EL (cell line): ENCODE measurements around the gene ASL.
"Not testable (repeated sequence)": the region's sequence is repeated elsewhere in the genome, so short reads cannot be mapped to it uniquely, and the experiment has no call there.

Experiments
- DNase-seq: peaks from one replicate; pipeline ENCODE4 v3.0.0-alpha.2; 2016

ASL gene

DNA sequence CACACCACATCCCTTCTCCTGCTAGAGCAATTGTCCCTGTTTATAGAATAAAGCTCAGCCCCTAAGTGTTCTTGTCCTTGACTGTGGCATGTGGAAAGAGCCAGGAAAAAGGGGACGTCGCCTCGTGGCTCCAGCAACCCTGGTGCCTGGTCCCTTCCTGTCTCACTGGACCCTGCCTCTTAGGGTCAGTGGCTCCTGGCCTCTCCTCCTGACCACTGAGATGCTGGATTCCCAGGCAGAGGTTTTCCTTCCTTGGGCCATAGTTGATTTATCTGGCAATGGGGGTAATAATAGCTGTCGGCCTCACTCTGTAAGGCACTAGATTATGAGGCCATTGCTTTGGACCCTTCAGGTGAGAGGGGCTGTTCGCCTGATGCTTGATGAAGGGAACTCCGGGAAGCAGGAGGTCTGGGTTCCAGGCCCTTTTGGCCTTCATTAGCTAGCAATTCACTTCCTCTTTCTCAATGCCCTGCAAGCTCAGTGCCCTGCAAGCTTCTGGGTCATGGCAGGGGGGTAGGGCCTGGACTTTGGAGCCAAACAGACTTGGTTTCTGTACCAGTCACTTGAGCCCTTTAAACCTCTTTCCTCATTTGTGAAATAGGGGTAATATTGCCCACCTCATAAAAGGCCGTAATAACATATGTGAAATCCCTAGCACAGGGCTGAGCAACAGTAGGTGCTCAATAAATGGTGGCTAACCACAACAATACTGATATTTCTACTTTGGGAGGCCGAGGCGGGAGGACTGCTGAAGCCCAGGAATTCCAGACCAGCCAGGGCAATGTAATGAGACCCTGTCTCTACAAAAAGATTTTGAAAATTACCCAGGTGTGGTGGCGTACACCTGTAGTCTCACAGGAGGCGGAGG is 1.1 kb downstream of the ASL start:
- DNase-seq: no peak

DNA sequence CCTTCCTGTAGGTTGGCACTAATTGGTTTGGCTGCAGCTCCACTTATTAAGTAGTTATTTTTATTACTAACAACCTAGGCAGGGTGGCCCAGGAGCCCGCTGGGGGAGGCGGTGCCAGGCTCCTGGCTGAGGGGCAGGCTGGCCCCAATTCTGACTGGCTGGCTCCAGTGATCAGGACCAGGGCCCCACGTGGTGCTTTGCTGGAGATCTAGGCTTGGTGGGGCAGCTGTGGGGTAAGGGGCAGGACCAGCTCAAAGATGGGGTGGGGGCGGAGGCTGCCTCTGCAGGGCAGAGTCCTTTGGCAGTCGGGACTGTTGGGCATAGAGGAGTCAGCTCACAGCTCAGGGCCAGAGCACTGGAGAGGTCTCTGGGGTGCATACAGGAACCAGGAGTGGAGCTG is 2.4 kb downstream of the ASL start:
- no peak for DNase-seq

DNA sequence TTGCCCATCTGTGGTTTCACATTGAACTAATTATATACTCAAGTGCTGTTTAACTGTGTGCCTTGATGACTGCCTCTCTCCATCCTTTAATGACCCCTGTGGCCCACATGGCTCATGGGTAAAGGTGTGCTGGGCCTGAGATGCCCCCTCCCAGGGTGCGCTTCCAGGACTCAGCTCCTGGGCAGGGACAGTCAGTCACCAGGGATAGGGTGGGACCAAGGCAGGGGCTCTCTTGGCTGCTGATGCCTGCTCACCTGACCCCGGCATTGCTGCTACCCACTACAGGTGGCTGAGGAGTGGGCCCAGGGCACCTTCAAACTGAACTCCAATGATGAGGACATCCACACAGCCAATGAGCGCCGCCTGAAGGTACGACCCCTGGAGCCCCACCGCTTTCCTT is 6.5 kb downstream of the ASL start:
- DNase-seq: no peak

DNA sequence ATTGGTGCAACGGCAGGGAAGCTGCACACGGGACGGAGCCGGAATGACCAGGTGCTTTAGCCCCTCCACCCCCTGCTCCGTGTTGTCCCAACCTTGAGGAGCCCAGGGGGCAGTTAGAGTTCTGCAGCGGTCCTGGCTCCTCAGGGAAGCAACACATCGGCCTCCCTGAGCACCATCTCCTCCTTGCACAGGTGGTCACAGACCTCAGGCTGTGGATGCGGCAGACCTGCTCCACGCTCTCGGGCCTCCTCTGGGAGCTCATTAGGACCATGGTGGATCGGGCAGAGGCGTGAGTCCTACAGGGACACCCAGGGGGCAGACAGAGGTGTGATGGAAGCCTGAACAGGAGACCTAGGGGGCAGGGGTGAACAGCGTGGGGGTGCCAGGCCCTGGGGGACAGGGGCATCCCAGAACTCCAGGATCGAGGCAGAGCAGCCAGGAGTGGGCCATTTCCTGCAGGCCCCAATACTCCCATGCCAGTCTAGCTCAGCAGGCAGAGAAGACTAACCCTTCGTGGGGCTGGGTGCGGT is 7.3 kb downstream of the ASL start:
- DNase-seq: no peak

DNA sequence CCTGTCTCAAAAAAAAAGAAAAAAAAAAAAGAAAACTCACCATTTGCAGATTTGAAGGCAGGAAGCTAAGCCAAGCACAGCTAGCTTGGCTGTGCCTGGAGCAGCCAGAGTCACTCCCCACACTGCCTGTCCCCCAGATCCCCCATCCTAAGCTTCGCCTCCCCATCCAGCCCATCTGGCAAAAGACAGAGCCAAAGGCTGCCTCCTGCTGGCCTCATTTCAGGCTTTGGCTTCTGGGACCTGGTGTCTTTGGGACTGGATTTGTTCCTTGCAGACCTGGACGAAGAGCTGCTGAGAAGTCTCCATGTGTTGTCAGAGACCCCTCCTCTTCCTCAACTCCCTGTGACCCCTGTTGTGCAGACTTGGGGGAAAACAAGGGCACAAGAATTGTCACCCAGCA is 8.1 kb downstream of the ASL start:
- DNase-seq: no peak

DNA sequence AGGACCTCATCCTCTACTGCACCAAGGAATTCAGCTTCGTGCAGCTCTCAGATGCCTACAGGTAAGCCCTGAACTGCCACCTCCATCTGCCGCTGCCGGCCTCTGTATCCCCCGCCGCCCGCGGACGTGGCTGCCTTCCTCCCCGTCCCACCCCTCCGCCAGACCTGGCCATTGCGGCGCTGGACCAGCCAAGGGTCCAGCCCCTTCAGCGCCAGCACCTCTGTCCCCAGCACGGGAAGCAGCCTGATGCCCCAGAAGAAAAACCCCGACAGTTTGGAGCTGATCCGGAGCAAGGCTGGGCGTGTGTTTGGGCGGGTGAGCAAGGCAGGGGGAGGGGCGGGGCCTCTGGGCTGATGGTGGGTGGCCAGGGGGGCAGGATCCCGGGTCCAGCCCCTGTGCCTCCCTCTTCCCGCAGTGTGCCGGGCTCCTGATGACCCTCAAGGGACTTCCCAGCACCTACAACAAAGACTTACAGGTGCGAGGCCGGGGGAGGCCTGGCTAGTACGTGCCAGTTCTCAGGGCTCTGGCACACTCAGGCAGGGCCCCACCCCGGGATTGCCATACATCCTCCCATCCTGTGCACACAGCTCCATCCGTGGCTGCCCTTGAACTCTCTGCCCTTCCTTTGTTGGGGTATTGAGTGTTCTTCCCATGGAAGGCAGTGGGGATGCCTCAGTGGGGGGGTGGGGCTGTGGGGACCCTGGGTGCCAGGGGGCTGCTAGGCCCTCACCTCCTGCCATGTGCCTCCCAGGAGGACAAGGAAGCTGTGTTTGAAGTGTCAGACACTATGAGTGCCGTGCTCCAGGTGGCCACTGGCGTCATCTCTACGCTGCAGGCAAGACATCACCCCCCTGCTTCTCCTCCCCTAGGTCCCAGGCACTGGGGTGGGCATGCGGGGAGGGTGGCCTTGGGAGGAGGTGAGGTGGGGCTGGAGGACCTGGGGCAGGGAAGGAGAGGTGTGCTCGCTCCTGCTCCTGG is 13.5 kb downstream of the ASL start:
- DNase-seq: no peak

DNA sequence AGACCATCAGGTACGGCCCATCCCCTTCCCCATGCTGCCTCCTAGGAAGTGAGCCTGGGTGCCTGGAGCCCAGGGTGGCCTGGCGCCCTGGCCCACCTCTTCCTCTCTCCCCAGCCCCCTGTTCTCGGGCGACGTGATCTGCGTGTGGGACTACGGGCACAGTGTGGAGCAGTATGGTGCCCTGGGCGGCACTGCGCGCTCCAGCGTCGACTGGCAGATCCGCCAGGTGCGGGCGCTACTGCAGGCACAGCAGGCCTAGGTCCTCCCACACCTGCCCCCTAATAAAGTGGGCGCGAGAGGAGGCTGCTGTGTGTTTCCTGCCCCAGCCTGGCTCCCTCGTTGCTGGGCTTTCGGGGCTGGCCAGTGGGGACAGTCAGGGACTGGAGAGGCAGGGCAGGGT is 17.0 kb downstream of the ASL start:
- no peak for DNase-seq

DNA sequence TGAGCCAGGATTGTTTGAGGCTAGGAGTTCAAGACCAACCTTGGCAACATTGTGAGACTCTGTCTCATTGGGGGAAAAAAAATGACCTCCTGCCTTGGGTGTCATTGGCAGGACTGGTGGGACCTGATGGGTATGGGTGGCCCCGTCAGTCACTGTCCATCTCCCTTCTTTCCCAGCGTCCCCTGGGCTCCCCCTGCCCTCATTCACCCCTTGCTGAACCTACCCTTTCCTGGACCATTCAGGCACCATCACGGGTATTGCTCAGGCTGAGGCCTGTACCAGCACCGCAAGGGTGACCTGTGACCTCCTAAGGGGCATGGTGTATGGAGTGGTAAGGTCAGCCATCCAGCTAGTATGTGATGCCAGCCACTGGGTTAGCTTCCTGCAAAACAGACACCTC is 19.4 kb downstream of the ASL start:
- no peak for DNase-seq

DNA sequence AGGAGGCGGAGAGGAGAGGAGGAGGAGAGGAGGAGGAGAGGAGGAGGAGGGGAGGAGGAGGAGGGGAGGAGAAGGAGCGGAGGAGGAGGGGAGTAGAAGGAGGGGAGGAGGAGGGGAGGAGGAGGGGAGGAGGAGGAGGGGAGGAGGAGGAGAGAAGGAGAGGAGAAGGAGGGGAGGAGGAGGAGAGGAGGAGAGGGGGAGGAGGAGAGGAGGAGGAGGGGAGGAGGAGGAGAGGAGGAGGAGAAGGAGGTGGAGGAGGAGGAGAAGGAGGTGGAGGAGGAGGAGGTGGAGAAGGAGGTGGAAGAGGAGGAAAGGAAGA is 23.6 kb downstream of the ASL start:
- DNase-seq: peak; percentile 31

DNA sequence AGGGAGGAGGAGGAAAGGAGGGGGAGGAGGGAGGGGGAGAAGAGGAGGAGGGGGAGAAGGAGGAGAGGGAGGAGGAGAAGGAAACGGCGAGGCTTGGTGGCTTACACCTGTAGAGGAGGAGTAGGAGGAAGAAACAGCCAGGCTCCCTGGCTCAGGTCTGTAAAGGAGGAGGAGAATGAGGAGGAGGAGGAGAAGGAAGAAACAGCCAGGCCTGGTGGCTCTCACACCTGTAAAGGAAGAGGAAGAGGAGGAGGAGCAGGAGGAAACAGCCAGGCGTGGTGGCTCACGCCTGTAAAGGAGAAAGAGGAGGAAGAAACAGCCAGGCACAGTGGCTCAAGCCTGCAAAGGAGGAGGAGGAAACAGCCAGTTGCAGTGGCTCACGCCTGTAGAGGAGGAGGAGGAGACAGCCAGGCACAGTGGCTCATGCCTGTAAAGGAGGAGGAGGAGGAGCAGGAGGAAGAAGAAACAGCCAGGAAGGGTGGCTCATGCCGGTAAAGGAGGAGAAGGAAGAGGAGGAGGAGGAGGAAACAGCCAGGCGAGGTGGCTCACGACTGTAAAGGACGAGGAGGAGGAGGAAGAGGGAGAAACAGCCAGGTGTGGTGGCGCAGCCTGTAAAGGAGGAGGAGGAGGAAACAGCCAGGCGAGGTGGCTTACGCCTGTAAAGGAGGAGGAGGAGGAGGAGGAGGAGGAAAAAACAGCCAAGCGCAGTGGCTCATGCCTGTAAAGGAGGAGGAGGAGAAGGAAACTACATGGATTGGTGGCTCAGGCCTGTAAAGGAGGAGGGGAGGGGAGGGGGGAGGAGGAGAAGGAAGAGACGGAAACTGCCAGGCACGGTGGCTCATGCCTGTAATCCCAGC is 24.2 kb downstream of the ASL start:
- peak; percentile 92 for DNase-seq

DNA sequence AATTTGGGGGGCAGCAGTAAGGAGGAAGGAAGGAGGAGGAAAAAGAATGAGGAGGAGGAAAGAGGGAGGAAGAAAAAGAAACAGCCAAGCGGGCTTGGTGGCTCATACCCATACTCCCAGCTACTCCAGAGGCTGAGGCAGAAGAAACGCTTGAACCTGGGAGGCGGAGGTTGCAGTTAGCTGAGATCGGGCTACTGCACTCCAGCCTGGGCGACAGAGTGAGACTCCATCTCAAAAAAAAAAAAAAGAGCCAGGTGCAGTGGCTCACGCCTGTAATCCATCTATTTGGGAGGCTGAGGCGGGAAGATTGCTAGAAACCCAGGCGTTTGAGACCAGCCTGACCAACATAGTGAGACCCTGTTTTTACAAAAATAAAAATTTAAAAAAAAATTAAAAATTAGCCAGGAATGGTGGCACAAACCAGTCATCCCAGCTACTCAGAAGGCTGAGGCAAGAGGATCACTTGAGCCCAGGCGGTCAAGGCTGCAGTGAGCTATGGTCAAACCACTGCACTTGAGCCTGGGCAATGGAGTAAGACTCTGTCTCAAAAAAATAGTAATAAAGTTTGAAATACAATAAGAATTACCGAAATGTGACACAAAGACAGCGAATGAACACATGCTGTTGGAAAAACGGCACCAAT is 24.9 kb downstream of the ASL start:
- DNase-seq: no peak

DNA sequence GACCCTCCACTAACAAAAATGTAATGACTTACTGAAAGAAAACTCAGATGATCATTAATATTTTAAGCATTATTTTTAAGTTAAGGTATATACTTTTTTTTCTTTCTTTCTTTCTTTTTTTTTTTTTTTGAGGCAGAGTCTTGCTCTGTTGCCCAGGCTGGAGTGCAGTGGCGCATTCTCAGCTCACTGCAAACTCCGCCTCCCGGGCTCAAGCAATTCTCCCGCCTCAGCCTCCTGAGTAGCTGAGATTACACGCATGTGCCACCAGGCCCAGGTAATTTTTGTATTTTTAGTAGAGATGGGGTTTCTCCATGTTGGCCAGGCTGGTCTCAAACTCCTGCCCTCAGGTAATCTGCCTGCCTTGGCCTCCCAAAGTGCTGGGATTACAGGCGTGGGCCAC is 26.5 kb downstream of the ASL start:
- DNase-seq: not testable (repeated sequence)

DNA sequence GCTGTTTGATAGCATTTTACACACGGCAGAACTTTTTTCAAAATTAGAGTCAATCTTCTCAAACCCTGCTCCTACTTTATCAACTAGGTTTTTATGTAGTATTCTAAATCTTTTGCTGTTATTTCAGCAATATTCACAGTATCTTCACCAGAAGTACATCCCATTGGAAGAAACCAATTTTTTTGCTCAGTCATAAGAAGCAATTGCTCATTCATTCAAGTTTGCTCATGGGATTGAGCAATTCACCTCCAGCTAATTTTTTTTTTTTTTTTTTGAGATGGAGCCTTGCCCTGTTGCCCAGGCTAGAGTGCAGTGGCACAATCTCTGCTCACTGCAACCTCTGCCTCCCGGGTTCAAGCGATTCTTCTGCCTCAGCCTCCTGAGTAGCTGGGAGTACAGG is 28.4 kb downstream of the ASL start:
- peak; percentile 18 for DNase-seq

DNA sequence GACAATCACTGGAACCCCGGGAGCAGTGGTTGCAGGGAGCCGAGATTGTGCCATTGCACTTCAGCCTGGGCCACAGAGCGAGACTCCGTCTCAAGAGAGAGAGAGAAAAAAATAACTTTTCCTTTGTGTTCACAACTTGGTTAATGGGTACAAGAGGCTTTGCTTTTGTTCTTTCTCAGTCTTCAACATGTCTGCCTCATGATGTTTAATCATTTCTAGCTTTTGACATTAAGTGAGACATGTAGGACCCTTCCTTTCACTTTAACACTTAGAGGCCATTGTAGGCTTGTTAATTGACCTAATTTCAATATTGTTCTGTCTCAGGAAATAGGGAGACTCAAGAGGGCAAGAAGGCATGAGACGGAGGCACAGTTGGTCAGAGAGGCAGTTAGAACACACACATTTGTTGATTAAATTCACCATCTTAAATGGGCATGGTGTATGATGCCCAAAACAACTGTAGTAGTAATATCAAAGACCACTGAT is 29.7 kb downstream of the ASL start:
- DNase-seq: no peak

DNA sequence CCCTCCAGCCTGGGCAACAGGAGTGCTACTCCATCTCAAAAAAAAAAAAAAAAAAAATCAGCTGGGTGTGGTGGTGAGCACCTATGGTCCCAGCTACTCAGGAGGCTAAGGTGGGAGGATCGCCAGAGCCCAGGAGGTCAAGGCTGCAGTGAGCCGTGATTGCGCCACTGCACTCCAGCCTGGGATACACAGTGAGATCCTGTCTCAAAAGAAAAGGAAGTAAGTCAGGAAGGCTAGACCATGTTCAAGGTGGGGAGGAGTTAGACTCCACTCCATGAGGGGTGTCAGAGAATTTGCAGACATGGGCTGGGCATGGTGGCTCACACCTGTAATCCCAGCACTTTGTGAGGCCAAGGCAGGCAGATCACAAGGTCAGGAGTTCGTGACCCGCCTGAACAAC is 32.8 kb downstream of the ASL start:
- not testable (repeated sequence) for DNase-seq

DNA sequence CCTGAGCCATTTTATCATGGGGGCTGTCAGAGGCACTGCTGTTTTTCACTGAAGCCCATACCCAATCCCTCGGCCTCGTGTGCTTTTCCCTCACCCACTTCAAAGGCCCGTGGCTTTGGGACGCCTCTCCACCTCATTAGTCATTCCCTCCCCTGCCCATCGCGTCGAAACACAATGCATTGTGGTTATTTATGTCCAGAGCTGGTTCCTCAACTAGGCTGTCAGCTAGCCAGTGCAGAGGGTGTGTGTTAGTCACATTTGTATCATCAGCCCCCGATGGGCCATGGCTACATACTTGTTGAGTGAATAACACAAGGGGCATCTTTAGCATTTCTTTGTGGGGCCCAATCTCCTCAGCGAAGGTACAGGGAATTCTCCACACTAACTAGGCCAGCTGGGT is 35.2 kb downstream of the ASL start:
- peak; percentile 98 for DNase-seq

DNA sequence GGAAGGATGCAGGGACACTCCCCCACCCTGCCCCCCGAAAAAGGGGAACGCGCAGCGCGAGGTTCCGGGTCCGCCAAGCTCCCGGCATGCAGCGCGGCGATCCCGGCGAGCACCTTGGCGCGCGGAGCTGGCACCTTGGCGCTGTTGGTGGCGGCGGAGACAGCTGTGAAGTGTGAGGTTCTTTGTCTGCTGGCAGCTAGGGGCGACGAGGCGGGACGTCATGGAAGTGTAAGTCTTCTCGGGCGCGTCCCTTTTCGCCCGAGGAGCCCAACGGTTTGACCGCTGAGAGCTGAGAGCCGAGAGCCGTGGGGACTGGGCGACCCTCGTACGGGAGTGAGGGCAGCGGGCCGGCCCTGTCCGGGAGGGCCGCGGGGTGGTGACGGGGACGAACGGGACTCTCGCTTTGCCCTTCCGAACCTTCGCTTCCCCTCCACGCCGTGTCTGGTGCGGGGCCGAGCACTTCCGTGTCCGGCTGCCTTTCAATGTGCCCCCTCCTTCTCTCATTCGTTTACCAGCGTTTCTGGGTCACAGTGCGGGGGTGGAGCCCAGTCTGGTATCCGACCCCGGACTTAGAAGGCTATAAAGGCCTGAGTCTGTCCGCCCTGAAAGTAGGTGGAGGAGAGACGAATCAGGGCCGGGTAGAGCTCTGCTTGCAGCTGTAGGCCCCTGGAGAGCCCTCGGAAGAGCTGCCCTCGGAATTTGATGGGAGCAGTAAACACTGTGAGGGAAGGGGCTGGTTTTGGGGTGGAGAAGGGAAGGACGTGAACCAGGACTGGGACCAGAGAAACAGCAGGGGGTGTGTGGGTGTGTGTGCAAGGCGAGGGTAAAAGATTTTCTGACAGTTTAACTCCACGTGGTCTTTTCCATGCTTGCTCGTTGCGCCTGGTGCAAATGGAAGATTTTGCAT is 39.4 kb downstream of the ASL start, which contains the start of gene CRCP:
TSS of gene CRCP (plus strand) at position 105 of the 907 bp plus-strand sequence. CDS start at position 221, 116 bp downstream.
- DNase-seq: peak; percentile 85

DNA sequence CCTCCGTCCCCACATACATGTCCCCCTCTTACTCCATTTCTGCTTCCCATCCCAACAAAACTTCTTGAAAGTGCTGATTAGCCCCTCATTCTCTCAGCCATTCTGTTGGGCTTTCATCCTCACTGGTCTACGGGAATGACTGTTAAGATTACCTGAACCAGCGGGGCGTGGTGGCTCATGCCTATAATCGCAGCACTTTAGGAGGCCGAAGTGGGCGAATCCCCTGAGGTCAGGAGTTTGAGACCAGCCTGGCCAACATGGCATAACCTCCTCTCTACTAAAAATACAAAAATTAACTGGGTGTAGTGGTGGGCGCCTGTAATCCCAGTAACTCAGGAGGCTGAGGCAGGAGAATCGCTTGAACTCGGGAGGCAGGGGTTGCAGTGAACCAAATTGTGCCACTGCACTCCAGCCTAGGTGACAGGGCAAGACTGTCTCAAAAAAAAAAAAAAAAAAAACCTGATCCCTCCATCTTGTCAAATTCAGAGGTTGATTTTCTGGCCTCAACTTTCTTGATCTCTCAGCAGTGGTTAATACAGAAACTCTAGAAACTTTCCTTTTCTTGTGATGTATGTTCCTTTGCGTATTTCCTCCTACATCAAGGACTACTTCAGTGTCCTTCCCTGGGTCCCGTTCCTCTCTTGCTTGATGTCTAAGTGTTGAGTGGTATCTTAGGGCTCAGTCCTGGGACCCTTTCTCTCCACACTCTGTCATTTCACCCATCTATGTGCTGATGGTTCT is 41.2 kb downstream of the ASL start:
- not testable (repeated sequence) for DNase-seq

DNA sequence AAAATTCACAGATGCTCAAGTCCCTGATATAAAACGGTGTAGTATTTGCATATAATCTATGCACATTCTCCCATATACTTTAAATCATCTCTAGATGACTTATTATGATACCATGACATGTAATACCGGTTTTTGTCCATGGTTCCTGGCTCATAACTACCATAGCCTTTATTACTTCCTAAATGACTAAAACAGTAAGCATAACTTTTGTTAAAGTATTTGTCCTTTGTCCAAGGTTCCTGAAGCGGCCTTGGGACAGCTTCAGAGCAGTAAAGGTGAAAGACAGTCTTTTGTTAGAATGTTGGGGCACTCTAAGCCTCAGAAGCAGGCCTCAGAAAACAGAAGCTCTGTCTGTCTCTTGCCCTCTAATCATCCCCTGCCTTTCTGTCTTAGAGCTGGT is 43.0 kb downstream of the ASL start:
- no peak for DNase-seq

DNA sequence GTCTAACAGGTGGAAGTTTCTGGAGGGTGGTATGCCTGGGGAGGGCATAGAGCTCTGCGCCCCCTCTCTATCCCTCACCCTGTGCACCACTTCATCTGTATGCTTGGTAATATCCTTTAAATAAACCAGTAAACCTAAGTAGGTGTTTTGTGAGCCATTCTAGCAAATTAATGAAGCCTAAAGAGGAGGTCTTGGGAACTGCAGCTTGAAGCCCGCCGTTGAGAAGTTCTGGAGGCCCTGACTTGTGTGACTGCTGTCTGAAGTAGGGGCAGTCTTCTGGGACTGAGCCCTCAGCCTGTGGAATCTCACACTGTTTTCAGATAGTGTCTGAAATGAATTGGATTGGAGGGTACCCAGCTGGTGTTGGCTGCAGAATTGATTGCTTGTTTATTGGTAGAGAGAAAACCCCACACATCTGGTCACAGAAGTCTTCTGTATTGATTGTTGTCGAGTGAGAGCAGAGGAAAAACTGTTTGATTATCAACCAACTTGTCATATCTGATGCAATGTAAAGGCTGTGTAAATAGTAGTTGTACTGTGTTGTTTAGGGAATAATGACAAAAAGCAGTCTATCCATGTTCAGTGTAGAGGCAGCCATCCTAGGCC is 43.7 kb downstream of the ASL start:
- DNase-seq: no peak
